ENCODE results near the gene UBE2E3.

DNA sequence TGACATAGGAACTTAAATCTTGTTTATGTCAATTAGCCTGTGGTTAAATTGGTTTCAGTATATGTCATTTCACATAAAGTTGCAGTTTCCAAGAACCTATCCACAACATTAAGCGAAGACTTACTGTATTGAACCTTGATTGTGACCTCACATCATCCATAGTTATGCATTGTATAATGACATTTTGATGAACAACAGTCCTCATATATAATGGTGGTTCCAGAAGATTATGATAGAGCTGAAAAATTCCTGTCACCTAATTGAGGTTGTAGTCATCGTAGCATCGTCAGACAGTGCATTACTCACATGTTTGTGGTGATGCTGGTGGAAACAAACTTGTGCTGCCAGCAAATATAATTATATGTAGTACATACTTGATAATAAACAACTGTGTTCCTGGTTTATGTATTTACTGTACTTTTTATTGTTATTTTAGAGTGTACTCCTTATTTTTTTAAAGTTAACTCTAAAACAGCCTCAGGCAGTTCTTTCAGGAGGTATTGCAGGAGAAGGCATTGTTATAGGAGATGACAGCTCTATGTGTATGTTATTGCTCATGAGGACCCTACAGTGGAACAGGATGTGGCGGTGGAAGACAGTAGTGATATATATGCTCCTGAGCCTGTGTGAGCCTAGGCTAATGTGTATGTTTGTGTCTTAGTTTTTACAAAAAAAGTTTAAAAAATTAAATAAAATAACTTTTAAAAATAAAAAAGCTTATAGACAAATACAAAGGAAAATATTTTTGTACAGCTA lies 56.6 kb downstream of the UBE2E3 start:
- TF ChIP-seq, protein P1, sequence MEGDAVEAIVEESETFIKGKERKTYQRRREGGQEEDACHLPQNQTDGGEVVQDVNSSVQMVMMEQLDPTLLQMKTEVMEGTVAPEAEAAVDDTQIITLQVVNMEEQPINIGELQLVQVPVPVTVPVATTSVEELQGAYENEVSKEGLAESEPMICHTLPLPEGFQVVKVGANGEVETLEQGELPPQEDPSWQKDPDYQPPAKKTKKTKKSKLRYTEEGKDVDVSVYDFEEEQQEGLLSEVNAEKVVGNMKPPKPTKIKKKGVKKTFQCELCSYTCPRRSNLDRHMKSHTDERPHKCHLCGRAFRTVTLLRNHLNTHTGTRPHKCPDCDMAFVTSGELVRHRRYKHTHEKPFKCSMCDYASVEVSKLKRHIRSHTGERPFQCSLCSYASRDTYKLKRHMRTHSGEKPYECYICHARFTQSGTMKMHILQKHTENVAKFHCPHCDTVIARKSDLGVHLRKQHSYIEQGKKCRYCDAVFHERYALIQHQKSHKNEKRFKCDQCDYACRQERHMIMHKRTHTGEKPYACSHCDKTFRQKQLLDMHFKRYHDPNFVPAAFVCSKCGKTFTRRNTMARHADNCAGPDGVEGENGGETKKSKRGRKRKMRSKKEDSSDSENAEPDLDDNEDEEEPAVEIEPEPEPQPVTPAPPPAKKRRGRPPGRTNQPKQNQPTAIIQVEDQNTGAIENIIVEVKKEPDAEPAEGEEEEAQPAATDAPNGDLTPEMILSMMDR (IDR thresholded peaks at IDR 0.05; ENCODE audit: poor library complexity), result no peak
- TF ChIP-seq EZH2 (IDR thresholded peaks at IDR 0.05; ENCODE audit: borderline replicate concordance) (no peak), EZH2phosphoT487 (IDR thresholded peaks at IDR 0.05; ENCODE audit: low read depth, severe bottlenecking, unreplicated experiment) (no peak)

Measured in hepatocyte (in vitro differentiated cells).